PC-9 (cell line): Measurements from ENCODE around the gene MAK.

ENCODE experiments used
- EZH2 ChIP-seq: fragments of 200-600 bp; sonication (generic); IDR thresholded peaks from 2 replicates; pipeline ENCODE4 v1.8.0; 2017; ENCODE audit warnings: antibody characterized with exemption, low read depth
- TF ChIP-seq, protein P1 (sequence below): fragments of 200-600 bp; sonication (generic); conservative IDR thresholded peaks from 2 replicates; pipeline ENCODE4 v1.6.1; 2017; ENCODE audit warnings: mixed run types, antibody characterized with exemption, mild to moderate bottlenecking, moderate library complexity

DNA sequence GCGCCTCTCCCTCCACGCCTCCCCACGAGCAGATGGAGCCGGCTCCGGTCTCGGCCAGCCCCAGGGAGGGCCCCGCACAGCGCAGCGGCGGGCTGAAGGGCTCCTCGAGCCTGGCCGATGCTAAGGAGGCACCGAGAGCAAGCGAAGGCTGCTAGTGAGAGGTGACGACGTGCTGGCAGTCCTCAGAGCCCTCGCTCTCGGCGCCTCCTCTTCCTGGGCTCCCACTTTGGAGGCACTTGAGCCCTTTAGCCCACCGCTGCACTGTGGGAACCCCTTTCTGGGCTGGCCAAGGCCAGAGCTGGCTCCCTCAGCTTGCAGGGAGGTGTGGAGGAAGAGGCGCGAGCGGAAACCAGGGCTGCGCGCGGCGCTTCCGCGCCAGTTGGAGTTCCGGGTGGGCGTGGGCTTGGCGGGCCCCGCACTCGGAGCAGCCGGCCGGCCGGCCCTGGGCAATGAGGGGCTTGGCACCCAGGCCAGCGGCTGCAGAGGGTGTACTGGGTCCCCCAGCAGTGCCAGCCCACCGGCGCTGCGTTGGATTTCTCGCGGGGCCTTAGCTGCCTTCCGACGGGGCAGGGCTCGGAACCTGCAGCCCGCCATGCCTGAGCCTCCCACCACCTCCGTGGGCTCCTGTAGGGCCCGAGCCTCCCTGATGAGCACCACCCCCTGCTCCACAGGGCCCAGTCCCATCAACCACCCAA lies 117.9 kb downstream of the MAK start:
- TF ChIP-seq EZH2 = no peak
- TF ChIP-seq, protein P1, sequence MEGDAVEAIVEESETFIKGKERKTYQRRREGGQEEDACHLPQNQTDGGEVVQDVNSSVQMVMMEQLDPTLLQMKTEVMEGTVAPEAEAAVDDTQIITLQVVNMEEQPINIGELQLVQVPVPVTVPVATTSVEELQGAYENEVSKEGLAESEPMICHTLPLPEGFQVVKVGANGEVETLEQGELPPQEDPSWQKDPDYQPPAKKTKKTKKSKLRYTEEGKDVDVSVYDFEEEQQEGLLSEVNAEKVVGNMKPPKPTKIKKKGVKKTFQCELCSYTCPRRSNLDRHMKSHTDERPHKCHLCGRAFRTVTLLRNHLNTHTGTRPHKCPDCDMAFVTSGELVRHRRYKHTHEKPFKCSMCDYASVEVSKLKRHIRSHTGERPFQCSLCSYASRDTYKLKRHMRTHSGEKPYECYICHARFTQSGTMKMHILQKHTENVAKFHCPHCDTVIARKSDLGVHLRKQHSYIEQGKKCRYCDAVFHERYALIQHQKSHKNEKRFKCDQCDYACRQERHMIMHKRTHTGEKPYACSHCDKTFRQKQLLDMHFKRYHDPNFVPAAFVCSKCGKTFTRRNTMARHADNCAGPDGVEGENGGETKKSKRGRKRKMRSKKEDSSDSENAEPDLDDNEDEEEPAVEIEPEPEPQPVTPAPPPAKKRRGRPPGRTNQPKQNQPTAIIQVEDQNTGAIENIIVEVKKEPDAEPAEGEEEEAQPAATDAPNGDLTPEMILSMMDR = no peak
